Measurements from ENCODE around the gene P2RX6.

P2RX6 gene

DNA sequence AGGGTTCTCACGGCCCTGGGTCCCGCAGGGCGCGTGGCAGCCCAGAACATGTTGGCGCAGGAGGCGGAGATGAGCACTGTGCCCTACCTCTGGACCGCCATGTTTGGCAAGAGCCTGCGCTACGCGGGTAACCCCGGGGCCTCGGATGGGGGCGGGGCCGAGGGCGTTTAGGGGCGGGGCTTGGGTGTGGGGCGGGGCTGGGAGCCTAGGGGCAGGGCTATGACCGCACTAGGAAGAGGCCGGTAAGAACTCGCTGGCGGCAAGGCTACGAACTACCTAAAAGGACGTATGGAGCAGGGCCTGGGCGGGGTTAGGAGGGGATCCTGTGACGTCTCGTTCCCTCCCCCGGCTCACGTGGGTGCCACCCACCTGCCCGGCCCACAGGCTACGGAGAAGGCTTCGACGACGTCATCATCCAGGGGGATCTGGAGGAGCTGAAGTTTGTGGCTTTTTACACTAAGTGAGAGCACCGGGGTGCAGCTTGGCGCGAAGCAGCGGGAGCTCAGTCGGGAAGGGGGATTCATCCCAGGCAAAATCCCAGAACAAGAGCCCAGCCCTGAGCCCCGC, 35.6 kb upstream of the P2RX6 start:
- Histone ChIP-seq H2BK5ac (ENCODE audit: low read depth, low read length, poor library complexity, severe bottlenecking) (no peak overlapping the region), H2BK15ac (ENCODE audit: low read depth, poor library complexity, severe bottlenecking) (no peak overlapping the region), H3K79me1 (replicated peaks; ENCODE audit: low read length, poor library complexity, severe bottlenecking) (peaks cover 21% of the 10 kb centered on the region), H3K4ac (ENCODE audit: low read depth in 1 of 2, low read length in 2 of 2) (no peak overlapping the region), H3K18ac (ENCODE audit: low read depth in 1 of 2, low read length in 2 of 2) (no peak overlapping the region), H3K4me2 (ENCODE audit: low read length, poor library complexity, severe bottlenecking) (no peak overlapping the region), H3K4me3 (ENCODE audit: insufficient read depth in 1 of 2, low read depth in 1 of 2, low read length in 2 of 2) (peak overlapping the region in 1 of 2 experiments; percentile 67), H3K4me1 (ENCODE audit: control insufficient read depth, insufficient read depth, low read depth, low read length) (peaks cover 20% of the 10 kb centered on the region), H4K8ac (ENCODE audit: low read length) (peak overlapping the region; percentile 24), H3K27ac (ENCODE audit: low read length, poor library complexity, severe bottlenecking) (no peak overlapping the region), H4K91ac (ENCODE audit: low read length) (no peak overlapping the region), H3K14ac (ENCODE audit: low read length in 2 of 2) (no peak overlapping the region), H3K27me3 (ENCODE audit: control insufficient read depth in 1 of 2, insufficient read depth in 1 of 2, low read length in 2 of 2) (peaks cover 0 to 15% of the 10 kb centered on the region in 2 experiments), H3K9ac (ENCODE audit: low read length) (peak overlapping the region; percentile 68), H3K9me3 (ENCODE audit: control insufficient read depth, low read length) (peaks cover 9% of the 10 kb centered on the region), H3K23ac (ENCODE audit: low read length in 2 of 2) (no peak overlapping the region), H2AK5ac (ENCODE audit: low read length, severe bottlenecking) (no peak overlapping the region), H2BK120ac (ENCODE audit: low read depth, low read length) (no peak overlapping the region), H2BK12ac (ENCODE audit: low read length in 2 of 2) (no peak overlapping the region), H3K36me3 (ENCODE audit: control insufficient read depth in 1 of 2, insufficient read depth in 2 of 2, low read depth in 1 of 2, low read length in 2 of 2) (peaks cover 6 to 9% of the 10 kb centered on the region in 2 experiments), H2AFZ (ENCODE audit: low read depth, low read length) (peak overlapping the region; percentile 75)
- 22% methylated on average over 39 of the region's 39 CpGs for WGBS
- DNase-seq = peak; percentile 71

DNA sequence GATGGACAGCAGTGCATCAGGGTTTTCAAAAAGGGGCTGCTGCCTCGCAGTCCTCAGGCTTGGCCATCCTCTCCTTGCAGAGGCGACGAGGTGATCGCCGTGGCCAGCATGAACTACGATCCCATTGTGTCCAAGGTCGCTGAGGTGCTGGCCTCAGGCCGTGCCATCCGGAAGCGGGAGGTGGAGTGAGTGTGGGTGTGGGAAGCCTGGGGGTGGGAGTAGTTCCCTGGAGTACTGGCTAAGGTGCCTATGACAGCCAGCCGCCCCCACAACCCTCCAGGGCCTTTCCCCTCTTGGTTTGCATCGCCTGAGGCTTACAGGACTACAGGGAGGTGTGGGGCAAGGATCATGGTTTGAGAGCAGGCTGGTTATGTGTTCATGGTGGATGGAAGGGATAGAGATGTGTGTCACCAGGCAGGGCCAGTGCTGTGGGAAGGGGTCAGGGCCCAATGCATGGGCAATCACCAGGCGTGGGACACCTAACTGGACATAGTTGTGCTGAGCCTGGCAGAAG, 35.0 kb upstream of the P2RX6 start:
- Histone ChIP-seq H4K8ac (ENCODE audit: low read length) (no peak overlapping the region), H3K27me3 (ENCODE audit: control insufficient read depth in 1 of 2, insufficient read depth in 1 of 2, low read length in 2 of 2) (peaks cover 0 to 9% of the 10 kb centered on the region in 2 experiments), H2BK120ac (ENCODE audit: low read depth, low read length) (no peak overlapping the region), H3K4me3 (ENCODE audit: insufficient read depth in 1 of 2, low read depth in 1 of 2, low read length in 2 of 2) (peak overlapping the region in 1 of 2 experiments; percentile 67), H2BK15ac (ENCODE audit: low read depth, poor library complexity, severe bottlenecking) (no peak overlapping the region), H2BK5ac (ENCODE audit: low read depth, low read length, poor library complexity, severe bottlenecking) (no peak overlapping the region), H3K4me2 (ENCODE audit: low read length, poor library complexity, severe bottlenecking) (no peak overlapping the region), H3K4me1 (ENCODE audit: control insufficient read depth, insufficient read depth, low read depth, low read length) (peaks cover 20% of the 10 kb centered on the region), H4K91ac (ENCODE audit: low read length) (no peak overlapping the region), H3K14ac (ENCODE audit: low read length in 2 of 2) (no peak overlapping the region), H3K9ac (ENCODE audit: low read length) (peak overlapping the region; percentile 68), H3K23ac (ENCODE audit: low read length in 2 of 2) (no peak overlapping the region), H3K36me3 (ENCODE audit: control insufficient read depth in 1 of 2, insufficient read depth in 2 of 2, low read depth in 1 of 2, low read length in 2 of 2) (peaks cover 9 to 14% of the 10 kb centered on the region in 2 experiments), H2AFZ (ENCODE audit: low read depth, low read length) (no peak overlapping the region), H2AK5ac (ENCODE audit: low read length, severe bottlenecking) (no peak overlapping the region), H3K79me1 (replicated peaks; ENCODE audit: low read length, poor library complexity, severe bottlenecking) (peaks cover 24% of the 10 kb centered on the region), H3K27ac (ENCODE audit: low read length, poor library complexity, severe bottlenecking) (no peak overlapping the region), H3K9me3 (ENCODE audit: control insufficient read depth, low read length) (peaks cover 9% of the 10 kb centered on the region), H3K18ac (ENCODE audit: low read depth in 1 of 2, low read length in 2 of 2) (no peak overlapping the region), H3K4ac (ENCODE audit: low read depth in 1 of 2, low read length in 2 of 2) (no peak overlapping the region), H2BK12ac (ENCODE audit: low read length in 2 of 2) (no peak overlapping the region)
- 80% methylated on average over 13 of the region's 13 CpGs for WGBS
- DNase-seq = no peak

- peak overlapping the region; percentile 98 for H3K9ac ChIP-seq (ENCODE audit: low read length)
These were observed 34.4 kb upstream of the P2RX6 start for GRCh38 chr22:20980523-20980922.

GRCh38 chr22:20980938-20981722, 33.8 kb upstream of the P2RX6 start:
- peaks cover 9% of the 10 kb centered on the region for H3K9me3 ChIP-seq (ENCODE audit: control insufficient read depth, low read length)
- H2BK15ac ChIP-seq (ENCODE audit: low read depth, poor library complexity, severe bottlenecking) = no peak overlapping the region
- H3K9ac ChIP-seq (ENCODE audit: low read length) = peak overlapping the region; percentile 98
- peak overlapping the region; percentile 56 for H3K27ac ChIP-seq (ENCODE audit: low read length, poor library complexity, severe bottlenecking)
- peak overlapping the region; percentile 96 to 97 for H3K4ac ChIP-seq (ENCODE audit: low read depth in 1 of 2, low read length in 2 of 2)
- peaks cover 20% of the 10 kb centered on the region for H3K4me1 ChIP-seq (ENCODE audit: control insufficient read depth, insufficient read depth, low read depth, low read length)
- H2BK12ac ChIP-seq (ENCODE audit: low read length in 2 of 2) = peak overlapping the region in 1 of 2 experiments; percentile 37
- H2BK5ac ChIP-seq (ENCODE audit: low read depth, low read length, poor library complexity, severe bottlenecking) = no peak overlapping the region
- no peak overlapping the region for H3K23ac ChIP-seq (ENCODE audit: low read length in 2 of 2)
- DNase-seq = no peak
- H4K91ac ChIP-seq (ENCODE audit: low read length) = peak overlapping the region; percentile 87
- H2AK5ac ChIP-seq (ENCODE audit: low read length, severe bottlenecking) = peak overlapping the region; percentile 84
- H3K4me2 ChIP-seq (ENCODE audit: low read length, poor library complexity, severe bottlenecking) = peak overlapping the region; percentile 71
- peak overlapping the region; percentile 90 to 94 for H3K4me3 ChIP-seq (ENCODE audit: insufficient read depth in 1 of 2, low read depth in 1 of 2, low read length in 2 of 2)
- peaks cover 0 to 3% of the 10 kb centered on the region in 2 experiments for H3K27me3 ChIP-seq (ENCODE audit: control insufficient read depth in 1 of 2, insufficient read depth in 1 of 2, low read length in 2 of 2)
- peaks cover 19 to 23% of the 10 kb centered on the region in 2 experiments for H3K36me3 ChIP-seq (ENCODE audit: control insufficient read depth in 1 of 2, insufficient read depth in 2 of 2, low read depth in 1 of 2, low read length in 2 of 2)
- H3K14ac ChIP-seq (ENCODE audit: low read length in 2 of 2) = peak overlapping the region in 1 of 2 experiments; percentile 56
- H2AFZ ChIP-seq (ENCODE audit: low read depth, low read length) = peak overlapping the region; percentile 92
- peak overlapping the region; percentile 9 for H2BK120ac ChIP-seq (ENCODE audit: low read depth, low read length)
- peak overlapping the region in 1 of 2 experiments; percentile 68 for H3K18ac ChIP-seq (ENCODE audit: low read depth in 1 of 2, low read length in 2 of 2)
- H3K79me1 ChIP-seq (replicated peaks; ENCODE audit: low read length, poor library complexity, severe bottlenecking) = peaks cover 32% of the 10 kb centered on the region
- 82% methylated on average over 9 of the region's 10 CpGs for WGBS
- peak overlapping the region; percentile 69 for H4K8ac ChIP-seq (ENCODE audit: low read length)

More at GRCh38 chr22:20980523-20980922, 34.4 kb upstream of the P2RX6 start:
- Histone ChIP-seq H3K4ac (ENCODE audit: low read depth in 1 of 2, low read length in 2 of 2) (no peak overlapping the region), H3K27me3 (ENCODE audit: control insufficient read depth in 1 of 2, insufficient read depth in 1 of 2, low read length in 2 of 2) (peaks cover 0 to 8% of the 10 kb centered on the region in 2 experiments), H2BK5ac (ENCODE audit: low read depth, low read length, poor library complexity, severe bottlenecking) (no peak overlapping the region), H3K14ac (ENCODE audit: low read length in 2 of 2) (no peak overlapping the region), H4K8ac (ENCODE audit: low read length) (no peak overlapping the region), H3K36me3 (ENCODE audit: control insufficient read depth in 1 of 2, insufficient read depth in 2 of 2, low read depth in 1 of 2, low read length in 2 of 2) (peaks cover 13 to 18% of the 10 kb centered on the region in 2 experiments), H3K27ac (ENCODE audit: low read length, poor library complexity, severe bottlenecking) (no peak overlapping the region), H3K4me2 (ENCODE audit: low read length, poor library complexity, severe bottlenecking) (no peak overlapping the region), H2AFZ (ENCODE audit: low read depth, low read length) (no peak overlapping the region), H3K79me1 (replicated peaks; ENCODE audit: low read length, poor library complexity, severe bottlenecking) (peaks cover 28% of the 10 kb centered on the region), H3K4me3 (ENCODE audit: insufficient read depth in 1 of 2, low read depth in 1 of 2, low read length in 2 of 2) (no peak overlapping the region), H3K23ac (ENCODE audit: low read length in 2 of 2) (no peak overlapping the region), H2BK12ac (ENCODE audit: low read length in 2 of 2) (no peak overlapping the region), H2AK5ac (ENCODE audit: low read length, severe bottlenecking) (no peak overlapping the region), H2BK120ac (ENCODE audit: low read depth, low read length) (no peak overlapping the region), H3K18ac (ENCODE audit: low read depth in 1 of 2, low read length in 2 of 2) (no peak overlapping the region), H3K9me3 (ENCODE audit: control insufficient read depth, low read length) (peaks cover 9% of the 10 kb centered on the region), H2BK15ac (ENCODE audit: low read depth, poor library complexity, severe bottlenecking) (no peak overlapping the region), H4K91ac (ENCODE audit: low read length) (no peak overlapping the region), H3K4me1 (ENCODE audit: control insufficient read depth, insufficient read depth, low read depth, low read length) (peaks cover 20% of the 10 kb centered on the region)
- no peak for DNase-seq
- WGBS = 96% methylated on average over 4 of the region's 4 CpGs

Measured in mesenchymal stem cell (in vitro differentiated cells and primary cell).